GM18873 (cell line): ENCODE measurements around the gene BMERB1.
"Not testable (repeated sequence)": the region's sequence is repeated elsewhere in the genome, so short reads cannot be mapped to it uniquely, and the experiment has no call there.

Experiments used
- ATAC-seq: cut with Tn5 transposase; IDR thresholded peaks from one replicate; pipeline ENCODE4 v1.9.1; 2021; ENCODE audit warnings: mild to moderate bottlenecking, moderate library complexity, moderate number of reproducible peaks; ENCODE audit not compliant: unreplicated experiment, low FRiP score

BMERB1 gene

DNA sequence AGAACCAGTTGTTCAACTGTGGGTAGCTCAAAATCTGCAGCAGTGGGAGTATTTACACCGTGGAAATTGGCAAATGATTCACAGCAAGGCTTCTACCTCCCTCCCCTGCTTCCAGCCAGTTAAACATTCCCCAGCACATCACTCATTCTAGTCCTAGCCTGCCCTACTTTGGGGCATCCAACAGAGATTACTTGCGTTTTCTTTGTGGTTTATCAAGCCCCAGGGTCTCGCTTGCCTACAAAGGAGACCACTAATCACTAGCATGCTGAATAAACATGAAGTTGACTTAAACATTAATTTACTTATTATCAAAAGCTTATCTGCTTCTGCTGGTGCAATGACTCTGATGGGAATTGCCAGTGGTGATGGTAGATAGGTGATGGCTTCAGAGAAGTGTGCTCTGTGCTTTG is 114.1 kb downstream of the BMERB1 start:
- no peak for ATAC-seq

DNA sequence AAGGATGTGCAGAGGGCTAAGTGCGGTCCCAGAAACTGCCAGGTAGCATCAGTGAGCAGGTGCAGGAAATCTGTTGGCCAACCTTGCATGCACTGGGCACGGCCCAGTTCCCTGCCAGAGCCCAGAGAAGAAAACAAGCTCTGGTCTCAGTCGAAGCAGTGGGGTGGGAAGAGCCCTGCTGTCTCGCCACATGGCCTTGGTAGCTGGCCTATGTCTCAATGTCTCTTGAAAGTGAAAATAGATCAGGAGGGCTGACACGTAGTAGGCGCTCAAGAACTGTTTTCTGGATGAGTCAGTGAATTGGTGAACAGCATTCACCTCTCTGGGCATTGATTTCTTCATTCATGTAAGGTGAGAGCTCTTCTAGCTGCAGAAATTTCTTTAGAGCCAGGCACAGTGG is 118.1 kb downstream of the BMERB1 start:
- no peak for ATAC-seq

DNA sequence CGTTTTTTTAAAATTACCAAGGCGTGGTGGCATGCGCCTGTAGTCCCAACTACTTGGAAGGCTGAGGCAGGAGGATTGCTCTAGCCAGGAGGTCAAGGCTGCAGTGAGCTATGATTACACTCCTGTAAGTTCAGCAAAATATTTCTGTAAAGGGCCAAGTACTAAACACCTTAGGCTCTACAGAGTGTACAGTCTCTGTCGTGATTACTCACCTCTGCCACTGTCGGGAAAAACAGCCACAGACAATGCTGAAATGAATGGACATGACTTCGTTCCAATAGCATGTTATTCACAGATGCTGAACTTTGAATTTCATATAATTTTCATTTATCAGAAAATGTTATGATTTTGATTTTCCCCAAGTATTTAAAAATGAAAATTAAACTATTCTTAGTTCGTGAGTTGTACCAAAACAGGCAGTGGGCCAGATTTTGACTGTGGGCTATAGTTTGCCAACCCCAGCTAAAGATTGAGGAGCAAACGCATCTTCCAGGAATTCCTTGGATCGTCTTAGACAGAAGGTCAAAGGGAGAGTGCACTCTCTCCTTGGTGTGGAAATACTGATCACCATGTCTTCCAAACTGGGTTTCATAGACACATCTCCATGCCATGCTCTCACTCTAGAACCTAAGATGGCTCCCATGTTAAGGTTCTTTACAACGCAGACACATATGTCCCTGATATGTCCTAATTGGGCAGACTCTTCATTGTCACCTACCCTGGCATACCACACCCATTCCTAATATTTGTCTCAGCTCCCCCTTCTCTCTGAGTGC is 119.1 kb downstream of the BMERB1 start:
- ATAC-seq = no peak

DNA sequence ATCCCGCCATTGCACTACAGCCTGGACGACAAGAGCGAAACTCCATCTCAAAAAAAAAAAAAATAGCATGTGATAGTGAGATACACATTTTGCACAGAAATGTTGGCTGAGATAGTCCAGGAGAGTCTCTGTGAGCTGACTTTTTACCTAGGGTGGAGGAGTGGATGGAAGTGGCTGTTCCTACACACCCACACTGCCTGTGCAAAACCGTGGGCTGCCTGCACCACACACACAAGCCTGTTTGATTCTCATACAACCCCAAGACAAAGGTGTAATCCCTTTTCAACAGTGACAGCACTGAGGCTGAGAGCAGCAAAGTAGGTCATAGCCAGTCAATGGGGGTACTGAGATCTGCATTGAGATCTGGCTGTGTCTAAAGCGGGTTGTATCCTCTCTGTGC is 121.7 kb downstream of the BMERB1 start:
- ATAC-seq = no peak

DNA sequence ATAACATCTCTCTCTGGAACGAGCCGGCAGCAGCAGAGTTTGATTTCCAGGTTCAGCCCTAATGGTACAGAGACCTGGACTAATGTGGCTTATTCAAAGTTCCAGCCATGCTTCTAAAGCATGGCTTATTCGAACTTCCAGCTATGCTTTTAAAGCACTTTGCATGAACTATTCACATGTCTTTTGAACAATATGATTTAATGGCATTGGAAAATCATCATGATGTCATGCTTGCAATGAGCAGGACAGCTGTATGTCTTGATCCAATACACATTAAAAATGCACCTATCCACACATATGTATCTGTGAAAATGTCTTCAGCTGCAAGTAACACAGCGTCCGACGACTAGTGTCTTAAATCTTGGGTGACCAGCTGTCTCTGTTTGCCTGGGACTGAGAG is 122.9 kb downstream of the BMERB1 start:
- no peak for ATAC-seq

DNA sequence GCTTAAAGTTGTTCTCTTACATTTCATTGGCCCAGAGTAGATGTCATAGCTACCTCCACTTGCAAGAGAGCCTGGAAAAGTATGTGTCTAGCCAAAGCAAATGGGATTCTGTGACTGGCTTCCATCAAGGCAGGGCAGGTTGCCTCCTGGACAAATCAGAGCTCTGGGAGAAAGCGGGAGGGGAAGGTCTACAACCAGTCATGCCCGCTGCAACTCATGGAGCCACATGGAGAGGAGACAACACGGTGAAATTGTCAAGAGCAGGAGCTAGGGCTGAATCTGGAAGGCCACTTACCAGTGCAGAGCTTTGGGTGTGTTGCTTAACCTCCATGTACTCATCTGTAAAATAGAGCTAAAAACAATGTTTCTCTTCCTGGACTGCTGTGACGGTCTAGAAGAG is 124.8 kb downstream of the BMERB1 start:
- no peak for ATAC-seq

DNA sequence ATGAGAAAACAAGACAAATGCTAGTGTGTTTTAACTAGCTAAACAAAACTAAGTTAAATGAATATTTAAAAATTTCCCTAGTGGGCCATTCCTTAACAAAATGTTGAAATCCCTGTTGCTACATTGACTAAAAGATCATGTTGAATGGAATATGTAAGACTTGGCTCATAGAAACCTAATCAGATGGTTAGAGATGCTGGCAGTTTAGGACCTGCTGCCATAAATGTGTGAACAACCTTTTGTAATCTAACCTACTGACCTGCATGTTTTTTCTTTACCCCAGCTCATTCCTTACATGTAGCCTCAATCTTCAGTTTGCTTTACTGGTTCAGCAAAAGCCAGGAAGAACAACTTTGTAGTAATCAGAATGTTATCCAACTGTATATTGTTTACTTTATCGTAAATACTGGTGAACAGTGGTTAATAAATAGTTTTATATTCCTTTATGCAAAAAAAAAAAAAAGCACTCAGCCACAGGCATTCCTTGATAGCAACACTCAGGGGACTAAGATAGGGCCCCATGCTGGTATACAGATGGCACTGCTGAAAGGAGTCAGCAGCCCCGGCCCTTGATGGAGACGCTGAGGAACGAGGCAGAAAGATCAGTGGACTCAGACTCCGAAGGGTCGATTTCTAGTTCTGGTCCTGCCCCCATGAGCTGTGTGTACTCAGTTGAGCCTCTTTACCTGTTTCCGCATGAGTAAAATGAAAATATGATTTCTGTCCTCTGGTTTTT is 130.4 kb downstream of the BMERB1 start:
- ATAC-seq = no peak

DNA sequence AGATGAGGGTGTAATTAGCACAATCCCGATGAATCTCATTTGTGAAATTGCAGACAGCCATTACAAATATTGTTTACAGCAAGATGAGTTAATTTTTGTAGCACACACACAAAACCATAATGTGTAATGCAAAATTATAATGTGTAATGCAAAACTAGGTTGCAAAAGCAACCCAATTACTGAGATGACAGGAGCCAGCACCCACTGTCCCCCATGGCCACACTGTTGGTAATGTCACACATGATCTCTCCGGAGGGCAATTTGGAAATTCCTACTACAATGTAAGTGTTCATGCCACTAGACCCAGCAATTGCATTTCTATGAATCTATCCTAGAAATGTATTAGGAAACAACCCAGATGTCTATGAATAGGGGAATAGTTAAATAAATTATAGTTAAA is 131.7 kb downstream of the BMERB1 start:
- ATAC-seq = no peak

DNA sequence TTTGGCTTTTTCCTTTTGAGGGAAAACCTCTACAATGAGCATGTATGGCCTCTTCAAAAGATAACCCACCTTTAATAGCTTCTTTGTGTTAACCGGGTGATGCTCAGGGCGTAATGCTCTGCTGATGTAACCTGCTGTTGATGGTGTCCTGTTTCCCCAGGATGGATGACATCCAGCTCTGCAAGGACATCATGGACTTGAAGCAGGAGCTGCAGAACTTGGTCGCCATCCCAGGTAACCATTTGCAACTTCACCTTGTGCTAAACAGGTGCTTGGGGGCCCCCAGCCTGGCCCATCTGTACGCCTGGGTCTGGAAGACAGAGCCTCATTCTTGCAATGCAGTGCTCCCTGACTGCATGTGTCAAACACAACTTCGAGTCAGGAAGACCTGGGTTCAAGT is 133.4 kb downstream of the BMERB1 start:
- ATAC-seq = no peak

DNA sequence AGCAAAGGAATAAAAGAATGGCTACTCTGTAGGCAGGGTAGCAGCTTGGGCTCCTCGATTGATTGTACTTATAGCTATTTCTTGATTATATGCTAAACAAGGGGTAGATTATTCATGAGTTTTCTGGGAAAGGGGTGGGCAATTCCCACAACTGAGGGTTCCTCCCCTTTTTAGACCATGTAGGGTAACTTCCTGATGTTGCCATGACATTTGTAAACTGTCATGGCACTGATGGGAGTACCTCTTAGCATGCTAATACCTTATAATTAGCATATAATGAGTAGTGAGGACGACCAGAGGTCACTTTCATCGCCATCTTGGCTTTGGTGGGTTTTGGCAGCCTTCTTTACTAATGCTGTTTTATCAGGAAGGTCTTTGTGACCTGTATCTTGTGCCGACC is 136.3 kb downstream of the BMERB1 start:
- ATAC-seq = not testable (repeated sequence)

DNA sequence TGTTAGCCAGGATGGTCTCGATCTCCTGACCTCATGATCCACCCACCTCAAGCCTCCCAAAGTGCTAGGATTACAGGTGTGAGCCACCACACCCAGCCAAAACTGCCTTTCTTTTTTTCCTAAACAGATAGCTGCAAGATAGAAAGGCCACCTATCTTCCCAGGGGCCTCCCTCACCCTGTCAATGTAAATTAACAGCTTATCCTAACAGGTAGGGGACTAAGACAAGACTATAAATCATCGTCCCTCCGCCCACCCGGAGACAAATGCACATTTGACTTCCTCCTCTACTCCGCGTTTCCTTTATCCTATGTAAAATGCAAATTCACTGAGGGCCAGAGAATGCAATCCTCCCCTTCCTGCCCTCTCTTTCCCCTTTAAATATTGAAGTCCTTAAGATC is 137.2 kb downstream of the BMERB1 start:
- no peak for ATAC-seq

DNA sequence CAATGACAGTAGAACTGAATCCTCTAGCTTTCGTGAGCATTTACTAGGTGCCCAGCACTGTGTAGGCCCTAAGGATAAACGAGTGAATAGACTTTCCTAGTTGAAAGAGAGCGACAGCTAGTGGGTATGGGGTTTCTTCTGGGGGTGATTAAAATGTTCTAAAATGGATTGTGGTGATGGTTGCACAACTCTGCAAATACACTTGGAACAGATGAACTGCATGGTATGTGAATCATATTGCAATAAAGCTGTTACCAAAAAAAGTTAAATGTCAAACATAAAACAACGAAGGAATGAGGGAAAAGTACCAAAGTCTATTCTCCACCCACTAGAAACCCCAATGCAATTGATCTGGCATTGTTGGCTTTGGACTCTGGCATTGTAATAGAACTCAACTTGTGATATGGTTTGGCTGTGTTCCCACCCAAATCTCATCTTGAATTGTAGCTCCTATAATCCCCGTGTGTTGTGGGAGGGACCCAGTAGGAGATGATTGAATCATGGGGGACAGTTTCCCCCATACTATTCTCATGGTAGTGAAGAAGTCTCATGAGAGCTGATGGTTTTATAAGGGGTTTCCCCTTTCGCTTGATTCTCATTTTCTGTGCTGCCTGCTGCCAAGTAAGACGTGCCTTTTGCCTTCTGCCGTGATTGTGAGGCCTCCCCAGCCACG is 138.1 kb downstream of the BMERB1 start:
- no peak for ATAC-seq

DNA sequence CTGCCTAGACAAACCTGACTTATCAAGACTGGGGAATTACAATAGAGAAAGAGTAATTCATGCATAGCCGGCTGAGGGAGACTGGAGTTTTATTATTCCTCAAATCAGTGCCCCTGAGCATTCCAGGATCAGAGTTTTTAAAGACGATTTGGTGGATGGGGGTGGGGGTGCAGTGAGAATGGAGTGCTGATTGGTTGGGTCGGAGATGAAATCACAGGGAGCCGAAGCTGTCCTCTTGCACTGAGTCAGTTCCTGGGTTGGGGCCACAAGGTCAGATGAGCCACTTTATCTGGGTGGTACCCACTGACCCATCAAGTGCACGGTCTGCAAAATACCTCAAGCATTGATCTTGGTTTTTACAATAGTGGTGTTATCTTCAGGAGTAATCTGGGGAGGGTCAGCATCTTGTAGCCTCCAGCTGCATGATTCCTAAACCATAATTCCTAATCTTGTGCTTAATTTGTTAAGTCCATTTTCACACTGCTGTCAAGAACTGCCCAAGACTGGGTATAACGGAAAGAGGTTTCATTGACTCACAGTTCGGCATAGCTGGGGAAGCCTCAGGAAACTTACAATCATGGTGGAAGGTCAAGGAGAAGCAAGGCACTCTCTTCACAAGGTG is 139.0 kb downstream of the BMERB1 start:
- ATAC-seq = no peak

DNA sequence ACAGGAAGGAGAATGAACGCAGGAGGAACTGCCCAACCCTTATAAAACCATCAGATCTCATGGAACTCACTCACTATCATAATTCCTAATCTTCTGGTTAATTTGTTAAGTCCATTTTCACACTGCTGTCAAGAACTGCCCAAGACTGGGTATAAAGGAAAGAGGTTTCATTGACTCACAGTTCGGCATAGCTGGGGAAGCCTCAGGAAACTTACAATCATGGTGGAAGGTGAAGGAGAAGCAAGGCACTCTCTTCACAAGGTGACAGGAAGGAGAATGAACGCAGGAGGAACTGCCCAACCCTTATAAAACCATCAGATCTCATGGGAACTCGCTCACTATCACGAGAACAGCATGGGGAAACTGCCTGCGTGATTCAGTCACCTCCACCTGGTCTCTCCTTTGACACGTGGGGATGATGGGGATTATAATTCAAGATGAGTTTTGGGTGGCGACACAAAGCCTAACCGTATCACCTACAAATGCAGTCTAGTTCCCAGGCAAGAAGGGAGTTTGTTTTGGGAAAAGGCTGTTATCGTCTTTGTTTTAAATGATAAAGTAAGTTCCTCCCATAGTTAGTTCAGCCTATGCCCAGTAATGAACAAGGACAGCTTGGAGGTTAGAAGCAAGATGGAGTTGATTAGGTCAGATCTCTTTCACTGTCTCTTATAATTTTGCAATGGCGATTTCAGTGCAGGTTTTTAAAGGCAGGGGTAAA is 139.7 kb downstream of the BMERB1 start:
- ATAC-seq = not testable (repeated sequence)

DNA sequence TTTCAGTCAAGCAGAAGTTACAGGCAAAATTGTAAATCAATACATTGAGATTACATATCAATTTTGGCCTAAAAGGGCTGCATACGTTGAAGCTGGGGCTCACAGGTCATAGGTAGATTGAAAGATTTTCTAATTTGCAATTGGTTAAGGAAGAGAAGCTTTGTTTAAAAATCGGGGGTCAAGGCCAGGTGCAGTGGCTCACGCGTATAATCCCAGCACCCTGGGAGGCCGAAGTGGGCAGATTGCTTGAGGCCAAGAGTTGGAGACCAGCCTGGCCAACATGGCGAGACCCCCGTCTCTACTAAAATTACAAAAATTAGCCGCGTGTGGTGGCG is 140.2 kb downstream of the BMERB1 start:
- ATAC-seq = no peak

DNA sequence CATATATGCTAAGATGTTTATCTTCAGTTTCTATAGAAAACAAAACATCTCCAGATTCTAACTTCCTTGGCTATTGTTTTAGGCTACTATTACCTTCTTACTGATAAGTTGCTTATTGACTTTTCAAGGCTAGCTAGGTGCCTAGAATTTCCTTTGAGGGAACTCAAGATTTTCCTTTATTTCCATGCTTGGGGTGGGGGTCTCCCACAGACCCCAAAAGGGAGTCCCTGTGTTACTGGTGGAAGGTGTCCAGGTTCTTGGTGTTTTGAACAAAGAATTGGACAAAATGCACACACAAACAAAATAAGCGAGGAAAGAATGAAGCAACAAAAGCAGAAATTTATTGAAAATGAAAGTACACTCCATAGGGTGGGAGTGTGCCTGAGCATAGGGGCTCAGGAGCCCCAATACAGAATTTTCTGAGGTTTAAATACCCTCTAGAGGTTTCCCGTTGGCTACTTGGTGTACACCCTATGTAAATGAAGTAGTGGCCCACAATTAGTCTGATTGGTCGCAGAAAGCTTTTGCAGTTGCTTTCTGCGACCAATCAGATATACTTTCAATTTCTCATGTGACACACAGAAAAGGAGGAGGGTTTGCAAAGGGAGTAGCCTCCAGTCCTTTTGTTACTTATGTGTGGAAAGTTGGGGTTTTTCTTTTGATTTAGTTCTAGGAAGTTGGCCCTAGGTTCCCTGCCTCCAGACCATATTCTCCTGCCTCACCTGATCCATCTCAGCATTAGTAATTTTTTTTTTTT is 141.1 kb downstream of the BMERB1 start:
- ATAC-seq = no peak

DNA sequence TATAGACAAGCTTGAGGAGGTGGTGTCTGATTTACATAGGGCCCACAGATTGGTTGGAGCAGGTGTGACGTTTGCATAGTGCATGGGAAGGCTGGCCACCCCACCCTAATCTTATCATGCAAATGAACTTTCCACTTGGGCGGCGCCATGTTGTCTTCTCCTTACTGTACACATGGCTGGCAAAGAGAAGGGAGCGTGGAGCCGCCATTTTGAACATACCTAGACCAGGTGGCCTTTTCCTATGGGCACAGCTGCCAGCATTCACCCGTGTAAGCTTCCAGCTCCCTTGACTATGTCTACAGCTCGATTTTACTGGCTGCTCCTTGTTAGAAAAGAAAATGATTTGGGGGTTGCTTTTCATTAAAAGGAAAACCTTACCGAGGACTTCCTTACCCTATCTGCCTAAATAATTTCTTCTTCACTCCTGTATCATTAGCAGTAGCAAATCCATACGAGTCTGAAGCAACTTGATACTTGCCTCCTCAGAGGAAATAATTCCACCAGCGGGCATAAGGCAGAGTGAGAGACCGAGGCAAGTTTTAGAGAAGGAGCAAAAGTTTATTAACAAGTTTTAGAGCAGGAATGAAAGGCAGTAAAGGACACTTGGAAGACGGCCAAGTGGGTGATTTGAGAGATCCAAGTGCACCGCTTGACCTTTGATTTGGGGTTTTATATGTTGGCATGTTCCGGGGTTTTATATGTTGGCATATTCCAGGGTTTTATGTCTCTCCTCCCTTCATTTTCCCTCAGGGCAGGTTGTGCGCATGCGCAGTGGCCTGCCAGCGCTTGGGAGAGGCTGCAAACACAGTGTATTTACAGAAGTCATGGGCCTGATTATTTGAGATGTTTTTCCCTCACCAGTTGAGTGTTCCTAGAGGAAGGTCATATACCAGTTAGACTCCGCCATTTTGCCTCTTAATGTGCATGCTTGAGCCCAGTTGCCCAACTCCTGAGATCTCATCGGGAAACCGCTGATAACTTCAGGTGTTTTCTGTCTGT is 142.9 kb downstream of the BMERB1 start:
- no peak for ATAC-seq

DNA sequence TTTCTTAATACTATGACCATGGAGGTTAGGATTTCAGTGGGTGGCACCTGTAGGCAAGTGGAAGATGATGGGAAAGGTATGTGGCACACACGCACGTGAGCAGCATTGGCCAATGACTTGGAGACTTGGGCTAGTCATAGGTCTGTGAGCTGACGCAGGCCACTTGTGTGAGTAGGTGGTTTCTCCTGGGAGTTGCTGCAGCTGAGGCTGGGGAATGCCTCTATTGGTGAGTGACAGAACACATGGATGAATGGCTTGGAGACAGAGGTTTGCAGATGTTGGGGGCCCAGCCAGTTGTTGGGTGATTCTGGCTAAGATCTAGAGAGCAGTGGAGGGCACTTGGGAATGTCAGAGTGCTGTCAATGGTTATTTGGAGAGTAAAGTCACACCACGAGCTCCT is 144.4 kb downstream of the BMERB1 start:
- no peak for ATAC-seq
